Gastrocnemius medialis (tissue), 4 donors: Measurements from ENCODE around the gene INS. TPM values are rescaled to one million over a fixed set of nuclear protein-coding genes. Genes with fewer than 3 reads are reported as not detected.

Source experiments
- ATAC-seq, 2 donors: fragments of 150-250 bp; one replicate each; pipeline ENCODE4 v1.9.1; 2016
- DNase-seq, 2 donors: peaks; one replicate each; pipeline ENCODE4 v3.0.0-alpha.2; 2019
- H3K27ac ChIP-seq, 4 donors: fragments of 200-600 bp; sonication (generic); 1 replicate in 1 of 4; 2 replicates in 3 of 4; pipeline ENCODE4 v1.5.1; 2016 to 2018; ENCODE audit warnings: mild to moderate bottlenecking in 2 of 4, moderate library complexity in 1 of 4
- H3K27me3 ChIP-seq, 3 donors: fragments of 200-600 bp; sonication (generic) in 2 of 3; 1 replicate in 1 of 3; 2 replicates in 2 of 3; pipeline versions ENCODE4 v1.5.1 to v1.6.0; 2016 to 2019; ENCODE audit warnings: mild to moderate bottlenecking in 1 of 3, moderate library complexity in 1 of 3
- H3K36me3 ChIP-seq, 2 donors: fragments of 200-600 bp; sonication (generic) in 1 of 2; one replicate each; pipeline ENCODE4 v1.5.1; 2017 to 2018
- H3K4me1 ChIP-seq, 2 donors: fragments of 200-600 bp; sonication (generic) in 1 of 2; one replicate each; pipeline ENCODE4 v1.5.1; 2016 to 2017; ENCODE audit warnings: mild to moderate bottlenecking in 2 of 2
- H3K4me3 ChIP-seq, 4 donors: fragments of 200-600 bp; sonication (generic) in 3 of 4; 1 replicate in 1 of 4; 2 replicates in 3 of 4; pipeline ENCODE4 v1.5.1; 2016 to 2019; ENCODE audit warnings: mild to moderate bottlenecking in 2 of 4
- H3K9me3 ChIP-seq, 3 donors: fragments of 200-600 bp; sonication (generic) in 2 of 3; 1 replicate in 1 of 3; 2 replicates in 2 of 3; pipeline ENCODE4 v1.5.1; 2016 to 2019
- POLR2A ChIP-seq, 2 donors: fragments of 450-650 bp; IDR thresholded peaks; one replicate each; pipeline ENCODE4 v1.6.1; 2017; ENCODE audit warnings: antibody characterized with exemption in 2 of 2, mild to moderate bottlenecking in 2 of 2, moderate library complexity in 2 of 2
- in situ Hi-C, 4 donors: fragments of 200-750 bp; cut with MboI; loops; one replicate each; pipeline versions ENCODE4 v1.15.0 to v1.8.0; 2017; ENCODE audit warnings: low sequenced_read_pairs in 4 of 4
- intact Hi-C: fragments of 100-400 bp; cut with DNase I; formaldehyde crosslinking; loops from one replicate; pipeline ENCODE4 v1.15.1; 2023; ENCODE audit warnings: low total_unique reads
- total RNA-seq, 4 donors: library from RNA; depleted of rRNA; stranded (reverse); fragments of >200 nt; gene quantifications; one replicate each; pipeline versions ENCODE4 v1.1.0 to v1.2.3, GENCODE V29; 2016
- TF ChIP-seq, protein P1 (sequence below), 5 experiments: fragments of 450-650 bp in 3 of 5; fragments of 200-600 bp in 2 of 5; sonication (generic) in 2 of 5; IDR thresholded peaks in 4 of 5; conservative IDR thresholded peaks in 1 of 5; 1 replicate in 4 of 5; 2 replicates in 1 of 5; pipeline ENCODE4 v1.5.1; 2016 to 2019; ENCODE audit warnings: antibody characterized with exemption in 5 of 5, mild to moderate bottlenecking in 3 of 5, moderate library complexity in 3 of 5

The INS gene
- total RNA-seq, 4 donors from 2014 or later = not detected

GRCh38 chr11:2129699-2130366, 31.2 kb downstream of the INS start:
- TF ChIP-seq, protein P1, sequence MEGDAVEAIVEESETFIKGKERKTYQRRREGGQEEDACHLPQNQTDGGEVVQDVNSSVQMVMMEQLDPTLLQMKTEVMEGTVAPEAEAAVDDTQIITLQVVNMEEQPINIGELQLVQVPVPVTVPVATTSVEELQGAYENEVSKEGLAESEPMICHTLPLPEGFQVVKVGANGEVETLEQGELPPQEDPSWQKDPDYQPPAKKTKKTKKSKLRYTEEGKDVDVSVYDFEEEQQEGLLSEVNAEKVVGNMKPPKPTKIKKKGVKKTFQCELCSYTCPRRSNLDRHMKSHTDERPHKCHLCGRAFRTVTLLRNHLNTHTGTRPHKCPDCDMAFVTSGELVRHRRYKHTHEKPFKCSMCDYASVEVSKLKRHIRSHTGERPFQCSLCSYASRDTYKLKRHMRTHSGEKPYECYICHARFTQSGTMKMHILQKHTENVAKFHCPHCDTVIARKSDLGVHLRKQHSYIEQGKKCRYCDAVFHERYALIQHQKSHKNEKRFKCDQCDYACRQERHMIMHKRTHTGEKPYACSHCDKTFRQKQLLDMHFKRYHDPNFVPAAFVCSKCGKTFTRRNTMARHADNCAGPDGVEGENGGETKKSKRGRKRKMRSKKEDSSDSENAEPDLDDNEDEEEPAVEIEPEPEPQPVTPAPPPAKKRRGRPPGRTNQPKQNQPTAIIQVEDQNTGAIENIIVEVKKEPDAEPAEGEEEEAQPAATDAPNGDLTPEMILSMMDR (IDR thresholded peaks at IDR 0.05 in 4 of 5, conservative IDR thresholded peaks at IDR 0.05 in 1 of 5) = no peak
- no peak for TF ChIP-seq POLR2A (IDR thresholded peaks at IDR 0.05)
- Histone ChIP-seq H3K27ac (no peak overlapping the region), H3K4me1 (no peaks in the 10 kb centered on the region), H3K9me3 (no peaks in the 10 kb centered on the region), H3K27me3 (peaks cover 11 to 18% (median 11%) of the 10 kb centered on the region in 3 donors), H3K36me3 (no peaks in the 10 kb centered on the region), H3K4me3 (no peak overlapping the region)
- ATAC-seq (no peak), DNase-seq (no peak)
- intact Hi-C loops (no loop called here), in situ Hi-C loops (loop anchor here in 1 of 4 donors (25.0 kb wide), 1 partner anchor 93 kb away; no protein-coding TSS in a partner anchor)

GRCh38 chr11:2129308-2129698, 31.7 kb downstream of the INS start:
- no peak for DNase-seq
- peaks cover 7 to 18% (median 11%) of the 10 kb centered on the region in 3 donors for H3K27me3 ChIP-seq
- in situ Hi-C loops = loop anchor here in 1 of 4 donors (25.0 kb wide), 1 partner anchor 92 kb away; no protein-coding TSS in a partner anchor

DNA sequence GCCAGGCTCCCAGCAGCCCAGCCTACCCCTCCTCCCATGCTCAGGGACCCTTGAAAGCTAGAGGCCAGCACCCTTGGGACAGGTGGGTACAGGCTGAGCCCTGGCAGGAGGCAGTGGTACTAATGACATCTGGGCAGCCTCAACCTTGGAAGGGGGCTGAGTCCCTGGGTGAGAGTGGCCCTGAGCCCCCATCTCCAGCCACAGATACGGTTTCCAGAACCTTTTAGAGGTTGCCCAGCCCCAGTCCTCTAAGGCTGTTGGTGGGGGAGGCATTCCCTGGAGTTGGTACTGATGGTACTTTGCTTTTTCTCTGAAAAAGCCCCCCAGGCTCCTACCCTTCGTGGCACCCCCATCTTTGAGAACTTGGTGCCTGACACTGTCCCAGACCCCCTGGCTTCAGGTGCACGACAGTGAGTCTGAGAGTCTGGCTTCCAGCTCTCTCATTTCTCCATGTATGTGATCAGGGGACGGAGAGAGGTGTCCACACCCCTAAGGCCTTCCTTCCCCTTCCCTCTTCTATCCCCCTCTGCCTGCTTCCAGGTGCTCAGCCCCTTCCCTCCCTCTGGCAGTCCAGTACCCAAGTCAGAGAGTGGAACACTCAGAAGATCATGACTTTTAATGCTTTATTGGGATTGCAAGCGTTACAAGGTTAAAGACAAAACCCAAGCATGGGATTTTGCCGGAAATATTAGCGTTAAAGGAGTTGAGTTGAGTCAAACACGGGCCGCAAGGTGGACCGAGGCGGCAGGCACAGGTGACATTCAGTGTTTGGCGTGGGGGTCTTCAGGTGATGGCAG, 32.3 kb downstream of the INS start:
- DNase-seq (no peak), ATAC-seq (no peak)
- no peak for TF ChIP-seq POLR2A (IDR thresholded peaks at IDR 0.05)
- TF ChIP-seq, protein P1 (IDR thresholded peaks at IDR 0.05 in 4 of 5, conservative IDR thresholded peaks at IDR 0.05 in 1 of 5) = no peak
- no peak overlapping the region for H3K27ac ChIP-seq
- H3K4me3 ChIP-seq = no peak overlapping the region
- intact Hi-C loops (no loop called here), in situ Hi-C loops (loop anchor here in 1 of 4 donors (25.0 kb wide), 1 partner anchor 91 kb away; no protein-coding TSS in a partner anchor)
- H3K4me1 ChIP-seq = no peaks in the 10 kb centered on the region
- no peaks in the 10 kb centered on the region for H3K9me3 ChIP-seq
- peaks cover 3 to 15% (median 11%) of the 10 kb centered on the region in 3 donors for H3K27me3 ChIP-seq
- H3K36me3 ChIP-seq = no peaks in the 10 kb centered on the region

More at GRCh38 chr11:2129308-2129698, 31.7 kb downstream of the INS start:
- TF ChIP-seq POLR2A (IDR thresholded peaks at IDR 0.05) = no peak
- TF ChIP-seq, protein P1 (IDR thresholded peaks at IDR 0.05 in 4 of 5, conservative IDR thresholded peaks at IDR 0.05 in 1 of 5) = no peak
- no peaks in the 10 kb centered on the region for H3K4me1 ChIP-seq
- H3K27ac ChIP-seq = no peak overlapping the region
- intact Hi-C loops = no loop called here
- H3K4me3 ChIP-seq = no peak overlapping the region
- no peaks in the 10 kb centered on the region for H3K36me3 ChIP-seq
- ATAC-seq = no peak
- H3K9me3 ChIP-seq = no peaks in the 10 kb centered on the region

DNA sequence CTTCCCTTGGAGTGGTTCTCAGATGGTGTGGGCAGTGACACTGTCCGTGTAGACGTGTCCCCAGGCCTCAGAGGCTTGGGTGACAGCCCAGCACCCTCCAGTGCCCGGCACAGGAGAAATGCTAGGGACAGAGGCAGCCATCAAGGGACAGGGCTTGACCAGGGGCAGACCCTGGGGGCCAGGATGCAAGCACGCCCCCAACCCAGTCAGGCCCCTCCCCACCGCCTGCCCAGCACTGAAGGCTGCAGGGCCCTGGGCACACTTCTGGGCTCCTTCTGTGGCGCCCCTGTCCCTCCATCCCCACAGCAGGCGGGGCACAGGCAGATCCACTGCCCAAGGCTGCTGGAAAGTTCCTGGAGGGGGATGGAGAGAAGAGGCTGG, 32.9 kb downstream of the INS start:
- no peak for TF ChIP-seq POLR2A (IDR thresholded peaks at IDR 0.05)
- TF ChIP-seq, protein P1 (IDR thresholded peaks at IDR 0.05 in 4 of 5, conservative IDR thresholded peaks at IDR 0.05 in 1 of 5) = no peak
- ATAC-seq = no peak

More for the DNA sequence above, 32.9 kb downstream of the INS start:
- Histone ChIP-seq H3K36me3 (no peaks in the 10 kb centered on the region), H3K9me3 (no peaks in the 10 kb centered on the region), H3K27ac (no peak overlapping the region), H3K27me3 (peaks cover 3 to 13% (median 11%) of the 10 kb centered on the region in 3 donors), H3K4me3 (no peak overlapping the region), H3K4me1 (no peaks in the 10 kb centered on the region)
- intact Hi-C loops = no loop called here
- in situ Hi-C loops = loop anchor here in 1 of 4 donors (25.0 kb wide), 1 partner anchor 91 kb away; no protein-coding TSS in a partner anchor
- no peak for DNase-seq
